ENCODE data around the gene NT5DC3. TPM values are rescaled to one million over a fixed set of nuclear protein-coding genes. Genes with fewer than 3 reads are reported as not detected.

NT5DC3 gene
- total and polyA plus RNA-seq, 9 of the 15 experiments (the other 6 are each of a cell fraction or from before 2014, with no cell fraction given), result 6.3 to 33.5 (median 24.5) TPM

DNA sequence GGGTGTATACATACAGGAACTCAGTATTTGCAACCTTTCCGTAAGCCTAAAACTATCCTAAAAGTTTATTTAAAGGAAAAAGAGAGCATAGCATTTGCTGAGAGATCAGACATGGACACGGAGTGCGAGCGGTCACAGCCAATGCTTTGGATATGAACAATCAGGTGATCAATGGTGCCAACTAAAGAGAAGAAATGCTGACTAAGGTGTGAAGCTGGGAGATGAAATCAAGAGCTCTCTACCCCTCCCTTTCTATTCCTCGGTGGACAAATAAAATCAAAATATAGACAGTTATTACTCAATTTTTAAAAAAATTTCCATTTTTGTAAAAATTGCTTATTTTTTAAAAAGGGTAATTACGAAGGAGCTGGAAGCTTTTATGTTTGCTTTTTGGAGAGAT lies 29.2 kb downstream of the NT5DC3 start:
- no peak for FAIRE-seq
- H3K79me2 ChIP-seq (ENCODE audit: control insufficient read depth, insufficient read depth, low read length), result peaks cover 64% of the 10 kb centered on the region
- TF ChIP-seq CBX8 (IDR thresholded peaks at IDR 0.05; ENCODE audit: borderline replicate concordance, extremely low read depth, low read depth, low read length, poor library complexity, severe bottlenecking) (no peak), CEBPB (tag; IDR thresholded peaks at IDR 0.05) (no peak), ZNF717 (CRISPR knock-in tag; IDR thresholded peaks at IDR 0.05) (no peak), MAFG (tag; conservative IDR thresholded peaks at IDR 0.05) (peak; percentile 38), ZNF316 (IDR thresholded peaks at IDR 0.05) (peak; percentile 59), MCM3 (IDR thresholded peaks at IDR 0.05) (no peak), MTF1 (CRISPR knock-in tag; IDR thresholded peaks at IDR 0.05; ENCODE audit: borderline replicate concordance) (no peak), C11orf30 (IDR thresholded peaks at IDR 0.05; ENCODE audit: low read depth) (peak; percentile 56; the same call in 1 of the 2 replicates), CBX5 (IDR thresholded peaks at IDR 0.05; ENCODE audit: borderline replicate concordance, low read depth) (no peak), MTA2 (IDR thresholded peaks at IDR 0.05; ENCODE audit: low read depth) (no peak), NFIX (CRISPR knock-in tag; IDR thresholded peaks at IDR 0.05; ENCODE audit: low read depth) (no peak), HDAC3 (IDR thresholded peaks at IDR 0.05; ENCODE audit: borderline replicate concordance, partially characterized antibody) (no peak), NCOA4 (IDR thresholded peaks at IDR 0.05; ENCODE audit: partially characterized antibody) (no peak), SIX5 (IDR thresholded peaks at IDR 0.05; ENCODE audit: borderline replicate concordance in 1 of 2, insufficient read depth in 1 of 2, low read depth in 1 of 2, low read length in 2 of 2) (no peak)
- TF ChIP-seq, protein P1, sequence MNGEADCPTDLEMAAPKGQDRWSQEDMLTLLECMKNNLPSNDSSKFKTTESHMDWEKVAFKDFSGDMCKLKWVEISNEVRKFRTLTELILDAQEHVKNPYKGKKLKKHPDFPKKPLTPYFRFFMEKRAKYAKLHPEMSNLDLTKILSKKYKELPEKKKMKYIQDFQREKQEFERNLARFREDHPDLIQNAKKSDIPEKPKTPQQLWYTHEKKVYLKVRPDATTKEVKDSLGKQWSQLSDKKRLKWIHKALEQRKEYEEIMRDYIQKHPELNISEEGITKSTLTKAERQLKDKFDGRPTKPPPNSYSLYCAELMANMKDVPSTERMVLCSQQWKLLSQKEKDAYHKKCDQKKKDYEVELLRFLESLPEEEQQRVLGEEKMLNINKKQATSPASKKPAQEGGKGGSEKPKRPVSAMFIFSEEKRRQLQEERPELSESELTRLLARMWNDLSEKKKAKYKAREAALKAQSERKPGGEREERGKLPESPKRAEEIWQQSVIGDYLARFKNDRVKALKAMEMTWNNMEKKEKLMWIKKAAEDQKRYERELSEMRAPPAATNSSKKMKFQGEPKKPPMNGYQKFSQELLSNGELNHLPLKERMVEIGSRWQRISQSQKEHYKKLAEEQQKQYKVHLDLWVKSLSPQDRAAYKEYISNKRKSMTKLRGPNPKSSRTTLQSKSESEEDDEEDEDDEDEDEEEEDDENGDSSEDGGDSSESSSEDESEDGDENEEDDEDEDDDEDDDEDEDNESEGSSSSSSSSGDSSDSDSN (IDR thresholded peaks at IDR 0.05; ENCODE audit: borderline replicate concordance in 1 of 2, low read depth in 2 of 2, low read length in 2 of 2), result no peak
- peaks cover 87% of the 10 kb centered on the region for H3K36me3 ChIP-seq (ENCODE audit: control insufficient read depth, insufficient read depth, low read length)
- no peak overlapping the region for H3K4me3 ChIP-seq
- BruUV-seq (replicated peaks), result TSS peak; percentile 3
- CTCF ChIA-PET (ENCODE audit: low intra/inter-chr PET ratio), result interaction anchor here (0.6 kb wide), 1 partner anchor 30 kb away, joined by 3 read pairs; no protein-coding TSS in a partner anchor
- no peak for ATAC-seq
- 96% methylated on average over 6 of the region's 6 CpGs for WGBS (ENCODE audit: insufficient coverage, low coverage, missing lambda C conversion rate)
- in situ Hi-C loops (cut with MboI) (no loop called here), intact Hi-C loops (cut with micrococcal nuclease) (no loop called here)
- no peak overlapping the region for H3K27ac ChIP-seq (ENCODE audit: extremely low read depth, low read depth, low read length)
- no peak for DNase-seq (ENCODE audit: extremely low read depth in 1 of 4, low spot score in 3 of 4)
- H3K27me3 ChIP-seq (ENCODE audit: control insufficient read depth in 2 of 2, insufficient read depth in 2 of 2, low read length in 2 of 2), result no peaks in the 10 kb centered on the region
- H3K4me1 ChIP-seq (replicated peaks in 1 of 2; ENCODE audit: control insufficient read depth in 2 of 2, insufficient read depth in 2 of 2, low read length in 2 of 2), result peaks cover 14 to 39% of the 10 kb centered on the region in 2 experiments; a peak in 4 of 5 replicates
- H4K20me1 ChIP-seq (replicated peaks; ENCODE audit: control insufficient read depth, insufficient read depth, low read length), result peaks cover 7% of the 10 kb centered on the region; the same call in 1 of the 2 replicates
- no peaks in the 10 kb centered on the region for H3K9me1 ChIP-seq (ENCODE audit: control insufficient read depth, insufficient read depth, low read length)
- H3K9ac ChIP-seq (ENCODE audit: insufficient read depth in 1 of 2, low read depth in 2 of 2, low read length in 2 of 2), result no peak overlapping the region
- no peak overlapping the region for H3K4me2 ChIP-seq (ENCODE audit: insufficient read depth, low read length)
- peaks cover 2% of the 10 kb centered on the region; the same call in 1 of the 2 replicates for H3K9me3 ChIP-seq (replicated peaks; ENCODE audit: control insufficient read depth, insufficient read depth, low read depth, low read length)
- H2AFZ ChIP-seq (ENCODE audit: low read depth, low read length), result no peak overlapping the region
- POLR2A ChIA-PET, result no interaction called here
